GM10248 (cell line): ENCODE measurements around the gene MEX3A.
A peak's percentile ranks its signal among the peaks of the same experiment; 100 is the strongest.
"Not testable (repeated sequence)": the region's sequence is repeated elsewhere in the genome, so short reads cannot be mapped to it uniquely, and the experiment has no call there.

Experiments
- CTCF ChIA-PET: fragments of 300-600 bp; sonication (Branson Sonifier 250); formaldehyde crosslinking; extraction: SDS; loops from one replicate; lab custom pipeline; 2021; ENCODE audit warnings: antibody characterized with exemption; lab: Yijun Ruan, JAX
- POLR2A ChIA-PET: fragments of 350-650 bp; sonication (Branson Sonifier 250); formaldehyde crosslinking; extraction: SDS; loops from one replicate; lab custom pipeline; 2020; ENCODE audit warnings: antibody characterized with exemption; lab: Yijun Ruan, JAX
- DNase-seq: peaks from one replicate; pipeline ENCODE4 v3.0.0; 2012; ENCODE audit errors: extremely low spot score
- CTCF ChIP-seq: IDR thresholded peaks from 2 replicates; pipeline ENCODE4 v1.5.1; 2012; ENCODE audit warnings: mild to moderate bottlenecking, low read depth; ENCODE audit errors: extremely low read depth, missing control alignments, control extremely low read depth

Gene MEX3A

DNA sequence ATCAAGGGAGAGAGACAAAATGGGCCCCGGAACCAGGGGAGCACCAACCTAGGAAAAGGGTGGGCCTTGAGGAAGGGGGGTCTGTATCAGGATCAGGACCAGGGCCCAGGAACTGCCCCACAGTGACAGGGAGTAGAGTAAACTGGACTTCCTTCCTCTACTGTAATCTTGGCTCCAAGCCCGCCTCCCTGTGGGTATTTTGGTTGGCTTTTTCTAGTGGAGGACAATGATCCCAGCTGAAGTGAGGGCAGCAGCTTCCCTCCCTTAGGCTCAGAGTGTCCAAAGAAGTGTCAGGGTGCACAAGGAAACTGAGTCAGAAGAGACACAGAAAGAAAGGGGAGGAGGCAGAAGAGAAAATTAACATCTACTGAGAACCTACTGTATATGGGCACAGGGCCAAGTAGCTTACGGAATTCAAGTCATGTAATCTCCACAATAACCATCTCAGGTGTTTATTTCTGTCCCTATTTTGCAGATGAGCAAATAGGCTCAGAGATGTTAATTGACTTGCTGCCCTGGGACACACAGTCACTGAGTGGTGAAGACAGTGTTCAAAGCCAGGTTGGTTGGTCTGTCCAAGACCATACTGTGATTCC is 33.5 kb downstream of the MEX3A start:
- CTCF ChIA-PET = interaction anchor here (1.0 to 3.2 kb wide), 2 partner anchors 18 to 59 kb away, joined by 3 to 12 read pairs; no protein-coding TSS in a partner anchor
- POLR2A ChIA-PET = no interaction called here
- no peak for DNase-seq
- TF ChIP-seq CTCF = no peak

DNA sequence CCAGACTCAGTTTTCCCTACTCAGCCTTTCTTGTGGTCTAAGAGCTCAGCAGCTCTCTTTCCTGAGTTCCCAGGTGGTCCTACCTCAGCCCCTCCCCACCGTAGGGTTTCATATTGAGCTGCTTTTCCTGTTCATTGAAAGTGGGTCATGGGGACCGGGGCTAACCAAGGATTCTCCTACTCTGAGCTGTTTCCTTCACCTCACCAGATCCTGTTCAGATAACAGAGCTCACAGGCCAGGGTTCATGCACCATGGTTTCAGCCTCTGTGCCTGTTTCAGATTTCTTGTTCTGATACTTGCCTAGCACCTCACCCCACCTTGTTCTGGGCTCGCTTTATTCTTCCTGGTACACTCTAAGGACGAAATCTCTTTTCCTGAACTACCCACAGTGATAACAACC is 37.2 kb downstream of the MEX3A start:
- CTCF ChIA-PET = interaction anchor here (0.9 to 3.1 kb wide), 4 partner anchors 8 to 107 kb away, joined by 3 to 17 read pairs (median 8); partner anchors contain the start of genes LAMTOR2 and UBQLN4
- no peak for DNase-seq
- no peak for TF ChIP-seq CTCF
- POLR2A ChIA-PET = no interaction called here

GRCh38 chr1:156042828-156043227 is 39.4 kb downstream of the MEX3A start:
- TF ChIP-seq CTCF = no peak
- DNase-seq = no peak
- CTCF ChIA-PET = interaction anchor here (1.6 to 3.1 kb wide), 2 partner anchors 11 to 24 kb away, joined by 5 to 17 read pairs; partner anchors contain the start of genes LAMTOR2 and UBQLN4
- POLR2A ChIA-PET = no interaction called here

DNA sequence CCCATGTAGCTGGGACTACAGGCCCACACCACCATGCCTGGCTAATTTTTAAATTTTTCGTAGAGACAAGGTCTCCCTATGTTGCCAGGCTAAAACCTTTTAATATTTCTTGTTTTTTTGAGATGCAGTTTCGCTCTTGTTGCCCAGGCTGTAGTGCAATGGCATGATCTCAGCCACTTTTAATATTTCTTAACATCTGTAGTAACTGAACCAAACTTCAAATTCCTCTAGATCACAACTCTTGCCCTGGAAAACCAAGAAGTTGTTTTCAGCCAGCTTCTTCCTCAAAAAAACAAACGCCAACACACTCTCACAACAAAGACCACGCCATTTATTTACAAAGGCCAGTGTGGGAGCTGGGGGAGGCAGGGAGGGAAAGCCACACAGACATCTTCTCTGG is 47.3 kb downstream of the MEX3A start:
- DNase-seq, CTCF ChIA-PET, POLR2A ChIA-PET: not testable (repeated sequence)

- ChIA-PET CTCF (interaction anchor here (0.9 to 2.7 kb wide), 5 partner anchors 7 to 43 kb away, joined by 3 to 8 read pairs (median 5); partner anchors contain the start of gene UBQLN4), POLR2A (interaction anchor here (0.6 kb wide), 1 partner anchor 140 kb away, joined by 3 read pairs; no protein-coding TSS in a partner anchor)
- TF ChIP-seq CTCF = no peak
- no peak for DNase-seq
Measured at GRCh38 chr1:156033011-156033410, 49.3 kb downstream of the MEX3A start.

DNA sequence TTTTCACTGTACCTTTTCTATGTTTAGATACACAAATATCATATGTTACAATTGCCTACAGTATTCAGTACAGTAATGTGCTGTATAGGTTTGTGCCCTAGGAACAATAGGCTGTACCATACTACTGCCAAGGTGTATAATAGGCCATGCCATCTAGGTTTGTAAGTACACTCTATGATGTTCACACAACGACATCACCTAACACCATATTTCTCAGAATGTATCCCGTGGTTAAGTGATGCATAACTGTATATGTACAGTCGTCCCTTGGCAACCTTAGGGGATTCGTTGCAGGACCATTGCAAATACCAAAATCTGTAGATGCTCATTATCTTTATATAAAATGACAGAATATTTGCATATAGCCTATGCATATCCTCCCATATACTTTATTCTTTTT is 55.7 kb downstream of the MEX3A start:
- ChIA-PET POLR2A (no interaction called here), CTCF (interaction anchor here (1.1 to 2.6 kb wide), 3 partner anchors 13 to 102 kb away, joined by 3 to 27 read pairs (median 4); no protein-coding TSS in a partner anchor)
- no peak for DNase-seq
- TF ChIP-seq CTCF = no peak

GRCh38 chr1:156025876-156026275 is 56.4 kb downstream of the MEX3A start:
- TF ChIP-seq CTCF = peak; percentile 76
- DNase-seq = peak; percentile 71
- ChIA-PET POLR2A (no interaction called here), CTCF (interaction anchor here (0.7 to 2.6 kb wide), 13 partner anchors 10 to 131 kb away, joined by 3 to 27 read pairs (median 4); no protein-coding TSS in a partner anchor)
